ENCODE data around the gene CUZD1.
"Not testable (repeated sequence)": the region's sequence is repeated elsewhere in the genome, so short reads cannot be mapped to it uniquely, and the experiment has no call there.

Gene CUZD1

DNA sequence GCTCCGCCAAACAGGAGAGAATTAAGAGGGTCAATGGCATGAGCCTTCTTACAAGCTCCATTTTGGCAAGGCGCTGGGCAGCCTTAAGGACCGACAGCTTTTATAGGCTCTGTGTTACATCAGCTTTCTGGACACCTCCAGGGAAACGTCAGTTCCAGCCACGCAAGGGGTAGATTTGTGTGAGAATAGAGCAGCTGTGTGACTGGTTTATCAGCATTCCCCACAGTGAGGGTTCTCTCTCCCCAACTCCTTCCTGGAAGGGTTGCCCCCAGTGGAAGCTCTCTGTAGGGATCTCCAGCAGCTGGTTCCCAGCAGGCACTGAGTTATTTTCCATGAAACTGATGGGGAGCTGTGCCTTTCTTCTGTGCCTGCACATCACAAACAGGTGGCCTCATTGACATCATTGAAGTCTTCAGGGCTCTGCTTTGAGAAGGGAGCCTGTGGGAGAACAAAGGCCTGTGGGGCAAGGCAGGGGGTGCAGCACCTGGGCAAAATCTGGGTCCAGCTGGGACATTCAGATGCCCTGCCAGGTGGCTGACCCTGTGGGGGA is at the start of gene CUZD1:
Gene CUZD1, minus strand, starts transcription at position 75 of the 550 bp plus-strand sequence. Its CDS starts 14 bp downstream, at position 61.
- H3K4me1 ChIP-seq (ENCODE audit: control insufficient read depth, insufficient read depth, low read length): no peaks in the 10 kb centered on the region
- H3K4me3 ChIP-seq (ENCODE audit: low read depth, low read length): no peak within 1 kb of the TSS
- H3K9ac ChIP-seq (ENCODE audit: low read depth, low read length): no peak within 1 kb of the TSS
- no peaks in the 10 kb centered on the region for H3K27me3 ChIP-seq (ENCODE audit: control insufficient read depth, insufficient read depth, low read length)
- H3K9me3 ChIP-seq (ENCODE audit: control insufficient read depth, insufficient read depth, low read length): peaks cover 8% of the 10 kb centered on the region
- H3K36me3 ChIP-seq (ENCODE audit: control insufficient read depth, insufficient read depth, low read length): no peaks in the 10 kb centered on the region

DNA sequence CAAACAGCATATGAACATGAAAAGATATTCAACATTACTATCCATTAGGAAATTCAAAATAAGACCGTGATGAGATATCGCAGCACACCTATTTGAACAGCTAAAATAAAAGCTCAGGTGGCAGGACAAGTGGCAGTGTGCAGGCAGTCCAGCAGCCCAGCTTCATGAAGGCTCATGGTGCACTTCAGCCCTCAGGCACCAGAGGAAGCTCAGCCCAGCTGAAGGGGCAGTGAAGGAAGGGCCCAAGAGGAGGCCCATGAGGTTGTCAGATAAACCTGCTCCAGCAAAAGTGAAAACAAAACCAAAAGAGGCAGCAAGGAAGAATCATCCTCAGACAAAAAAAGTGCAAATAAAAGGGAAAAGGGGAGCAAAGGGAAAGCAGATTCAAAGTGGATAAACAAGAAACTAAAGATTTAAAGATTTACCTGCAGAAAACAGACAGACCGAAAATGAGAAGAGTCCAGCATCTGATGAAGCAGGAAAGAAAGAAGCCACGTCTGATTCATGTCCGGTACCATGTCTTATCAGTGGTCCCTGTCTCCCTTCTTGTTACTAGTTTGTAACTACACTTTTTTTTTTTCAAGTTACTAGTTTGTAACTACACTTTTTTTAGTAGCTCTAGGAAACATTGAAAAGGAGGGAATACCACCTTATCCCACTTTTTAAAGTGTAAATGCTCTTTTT is 48.7 kb upstream of the CUZD1 start:
- no peaks in the 10 kb centered on the region for H3K36me3 ChIP-seq (ENCODE audit: control insufficient read depth, insufficient read depth, low read length)
- H3K9me3 ChIP-seq (ENCODE audit: control insufficient read depth, insufficient read depth, low read length): no peaks in the 10 kb centered on the region
- no peak overlapping the region for H3K4me3 ChIP-seq (ENCODE audit: low read depth, low read length)

GRCh38 chr10:122884166-122884565 is 38.5 kb upstream of the CUZD1 start:
- Histone ChIP-seq H3K27me3 (ENCODE audit: control insufficient read depth, insufficient read depth, low read length) (peaks cover 13% of the 10 kb centered on the region), H3K4me1 (ENCODE audit: control insufficient read depth, insufficient read depth, low read length) (no peaks in the 10 kb centered on the region), H3K9me3 (ENCODE audit: control insufficient read depth, insufficient read depth, low read length) (no peaks in the 10 kb centered on the region), H3K4me3 (ENCODE audit: low read depth, low read length) (no peak overlapping the region), H3K9ac (ENCODE audit: low read depth, low read length) (no peak overlapping the region), H3K36me3 (ENCODE audit: control insufficient read depth, insufficient read depth, low read length) (no peaks in the 10 kb centered on the region)

More for the DNA sequence above, 48.7 kb upstream of the CUZD1 start:
- H3K27me3 ChIP-seq (ENCODE audit: control insufficient read depth, insufficient read depth, low read length): no peaks in the 10 kb centered on the region
- H3K9ac ChIP-seq (ENCODE audit: low read depth, low read length): no peak overlapping the region
- no peaks in the 10 kb centered on the region for H3K4me1 ChIP-seq (ENCODE audit: control insufficient read depth, insufficient read depth, low read length)

- H3K9me3 ChIP-seq (ENCODE audit: control insufficient read depth, insufficient read depth, low read length): no peaks in the 10 kb centered on the region
- no peaks in the 10 kb centered on the region for H3K36me3 ChIP-seq (ENCODE audit: control insufficient read depth, insufficient read depth, low read length)
- peaks cover 16% of the 10 kb centered on the region for H3K27me3 ChIP-seq (ENCODE audit: control insufficient read depth, insufficient read depth, low read length)
- H3K4me1 ChIP-seq (ENCODE audit: control insufficient read depth, insufficient read depth, low read length): peaks cover under 1% of the 10 kb centered on the region
- no peak overlapping the region for H3K4me3 ChIP-seq (ENCODE audit: low read depth, low read length)
- no peak overlapping the region for H3K9ac ChIP-seq (ENCODE audit: low read depth, low read length)
Measured at GRCh38 chr10:122882766-122883165, 37.1 kb upstream of the CUZD1 start.

- Histone ChIP-seq H3K4me1 (ENCODE audit: control insufficient read depth, insufficient read depth, low read length) (peaks cover 24% of the 10 kb centered on the region), H3K36me3 (ENCODE audit: control insufficient read depth, insufficient read depth, low read length) (no peaks in the 10 kb centered on the region), H3K9ac (ENCODE audit: low read depth, low read length) (peak within 1 kb of the TSS; percentile 17), H3K9me3 (ENCODE audit: control insufficient read depth, insufficient read depth, low read length) (no peaks in the 10 kb centered on the region), H3K4me3 (ENCODE audit: low read depth, low read length) (peak within 1 kb of the TSS; percentile 40), H3K27me3 (ENCODE audit: control insufficient read depth, insufficient read depth, low read length) (peaks cover 16% of the 10 kb centered on the region)
Measured at GRCh38 chr10:122879339-122880273, 33.9 kb upstream of the CUZD1 start, which contains the start of gene FAM24B. Gene FAM24B (minus strand): TSS chr10:122879581. CDS start chr10:122850515, 29,066 bp downstream.

DNA sequence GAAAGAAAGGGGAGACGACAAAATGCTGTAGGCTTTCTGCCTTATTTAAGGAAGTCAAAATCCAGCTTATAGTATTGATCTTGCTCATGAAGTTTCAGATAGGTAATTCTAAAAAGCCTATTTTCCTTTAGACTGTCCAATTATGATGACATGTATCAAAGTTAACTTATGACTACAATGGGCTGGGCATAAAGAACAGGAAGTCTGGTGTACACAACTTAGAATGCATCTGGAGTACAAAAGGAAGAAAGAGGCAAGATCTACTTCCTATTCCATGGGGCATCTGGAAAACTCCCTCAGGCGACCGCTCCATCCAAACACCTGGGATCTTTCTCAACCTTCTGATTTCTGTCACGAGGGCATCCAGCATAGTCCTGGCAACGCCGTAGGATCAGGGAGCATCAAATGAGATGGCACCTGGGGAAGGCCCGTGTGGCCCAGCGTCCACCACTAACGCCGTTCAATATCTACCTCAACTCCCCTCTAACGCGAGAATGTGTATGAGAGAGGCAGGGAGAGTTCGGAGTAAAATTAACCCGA is 33.2 kb upstream of the CUZD1 start:
- Histone ChIP-seq H3K9me3 (ENCODE audit: control insufficient read depth, insufficient read depth, low read length) (no peaks in the 10 kb centered on the region), H3K36me3 (ENCODE audit: control insufficient read depth, insufficient read depth, low read length) (no peaks in the 10 kb centered on the region), H3K27me3 (ENCODE audit: control insufficient read depth, insufficient read depth, low read length) (peaks cover 16% of the 10 kb centered on the region), H3K4me3 (ENCODE audit: low read depth, low read length) (peak overlapping the region; percentile 40), H3K4me1 (ENCODE audit: control insufficient read depth, insufficient read depth, low read length) (peaks cover 31% of the 10 kb centered on the region), H3K9ac (ENCODE audit: low read depth, low read length) (no peak overlapping the region)

GRCh38 chr10:122877264-122877663 is 31.6 kb upstream of the CUZD1 start:
- H3K4me3 ChIP-seq (ENCODE audit: low read depth, low read length): peak overlapping the region; percentile 16
- peaks cover 16% of the 10 kb centered on the region for H3K27me3 ChIP-seq (ENCODE audit: control insufficient read depth, insufficient read depth, low read length)
- H3K9me3 ChIP-seq (ENCODE audit: control insufficient read depth, insufficient read depth, low read length): no peaks in the 10 kb centered on the region
- H3K9ac ChIP-seq (ENCODE audit: low read depth, low read length): no peak overlapping the region
- H3K4me1 ChIP-seq (ENCODE audit: control insufficient read depth, insufficient read depth, low read length): peaks cover 41% of the 10 kb centered on the region
- no peaks in the 10 kb centered on the region for H3K36me3 ChIP-seq (ENCODE audit: control insufficient read depth, insufficient read depth, low read length)

DNA sequence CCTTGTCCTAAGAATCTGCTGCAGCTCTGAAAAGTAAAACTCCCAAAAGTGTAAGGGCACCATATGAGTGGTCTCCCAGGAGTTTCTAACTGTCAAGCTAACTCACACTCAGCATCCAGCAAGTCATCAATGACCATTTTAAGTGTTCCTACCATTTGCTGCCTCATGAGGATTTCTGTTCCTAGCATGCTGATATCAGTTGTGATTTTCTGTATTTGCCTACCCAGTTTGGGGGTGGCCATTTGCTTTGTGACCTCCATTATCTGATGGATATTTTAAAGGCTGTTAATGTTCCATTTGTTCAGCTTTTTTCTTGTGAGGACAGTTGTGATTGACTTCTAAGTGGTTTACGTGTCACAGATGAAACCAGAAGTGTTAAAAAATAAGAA is 30.8 kb upstream of the CUZD1 start:
- H3K4me1 ChIP-seq (ENCODE audit: control insufficient read depth, insufficient read depth, low read length): peaks cover 41% of the 10 kb centered on the region

DNA sequence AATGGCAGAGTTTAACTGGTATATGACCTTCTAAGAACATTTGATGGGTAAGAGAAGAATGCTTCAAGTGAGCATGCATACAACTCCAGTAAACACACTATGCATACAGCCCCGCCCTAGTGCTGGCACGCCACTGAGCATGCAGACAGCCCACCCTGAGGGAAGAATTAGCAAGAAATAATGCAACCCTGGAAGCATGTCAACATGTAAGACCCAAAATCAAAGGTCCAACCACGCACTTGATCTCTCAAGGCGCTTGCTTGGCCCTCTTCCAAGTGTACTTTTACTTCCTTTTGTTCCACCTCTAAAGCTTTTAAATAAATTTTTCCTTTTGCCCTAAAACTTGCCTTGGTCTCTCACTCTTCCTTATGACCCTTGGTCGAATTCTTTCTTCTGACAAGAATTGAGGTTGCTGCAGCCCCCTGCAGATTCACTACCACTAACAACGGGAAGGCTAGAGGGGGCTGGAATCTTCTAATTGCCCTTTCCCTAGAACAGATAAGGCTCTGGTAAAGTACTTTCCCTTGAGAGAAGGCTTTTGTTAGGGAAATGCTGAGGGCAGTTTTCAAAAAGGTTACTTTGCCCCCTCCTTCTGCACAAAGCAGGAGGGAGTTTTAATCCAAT is 30.3 kb upstream of the CUZD1 start:
- Histone ChIP-seq H3K27me3 (ENCODE audit: control insufficient read depth, insufficient read depth, low read length) (peaks cover 15% of the 10 kb centered on the region), H3K4me1 (ENCODE audit: control insufficient read depth, insufficient read depth, low read length) (peaks cover 41% of the 10 kb centered on the region), H3K4me3 (ENCODE audit: low read depth, low read length) (peak overlapping the region; percentile 20), H3K9ac (ENCODE audit: low read depth, low read length) (no peak overlapping the region), H3K36me3 (ENCODE audit: control insufficient read depth, insufficient read depth, low read length) (no peaks in the 10 kb centered on the region), H3K9me3 (ENCODE audit: control insufficient read depth, insufficient read depth, low read length) (no peaks in the 10 kb centered on the region)

More for the DNA sequence above, 30.8 kb upstream of the CUZD1 start:
- Histone ChIP-seq H3K4me3 (ENCODE audit: low read depth, low read length) (peak overlapping the region; percentile 3), H3K9ac (ENCODE audit: low read depth, low read length) (no peak overlapping the region), H3K27me3 (ENCODE audit: control insufficient read depth, insufficient read depth, low read length) (peaks cover 16% of the 10 kb centered on the region), H3K36me3 (ENCODE audit: control insufficient read depth, insufficient read depth, low read length) (no peaks in the 10 kb centered on the region), H3K9me3 (ENCODE audit: control insufficient read depth, insufficient read depth, low read length) (no peaks in the 10 kb centered on the region)

- peaks cover 32% of the 10 kb centered on the region for H3K4me1 ChIP-seq (ENCODE audit: control insufficient read depth, insufficient read depth, low read length)
- H3K4me3 ChIP-seq (ENCODE audit: low read depth, low read length): not testable (repeated sequence)
Measured at GRCh38 chr10:122871947-122872346, 26.3 kb upstream of the CUZD1 start.

DNA sequence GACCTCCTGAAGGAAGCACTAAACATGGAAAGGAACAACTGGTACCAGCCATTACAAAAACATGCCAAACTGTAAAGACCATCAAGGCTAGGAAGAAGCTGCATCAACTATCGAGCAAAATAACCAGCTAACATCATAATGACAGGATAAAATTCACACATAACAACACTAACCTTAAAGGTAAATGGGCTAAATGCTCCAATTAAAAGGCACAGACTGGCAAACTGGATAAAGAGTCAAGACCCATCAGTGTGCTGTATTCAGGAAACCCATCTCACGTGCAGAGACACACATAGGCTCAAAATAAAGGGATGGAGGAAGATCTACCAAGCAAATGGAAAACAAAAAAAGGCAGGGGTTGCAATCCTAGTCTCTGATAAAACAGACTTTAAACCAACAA is 23.1 kb upstream of the CUZD1 start:
- H3K9me3 ChIP-seq (ENCODE audit: control insufficient read depth, insufficient read depth, low read length); H3K9ac ChIP-seq (ENCODE audit: low read depth, low read length); H3K4me1 ChIP-seq (ENCODE audit: control insufficient read depth, insufficient read depth, low read length); H3K27me3 ChIP-seq (ENCODE audit: control insufficient read depth, insufficient read depth, low read length); H3K36me3 ChIP-seq (ENCODE audit: control insufficient read depth, insufficient read depth, low read length); H3K4me3 ChIP-seq (ENCODE audit: low read depth, low read length): not testable (repeated sequence)

More at GRCh38 chr10:122871947-122872346, 26.3 kb upstream of the CUZD1 start:
- H3K27me3 ChIP-seq (ENCODE audit: control insufficient read depth, insufficient read depth, low read length); H3K9me3 ChIP-seq (ENCODE audit: control insufficient read depth, insufficient read depth, low read length); H3K9ac ChIP-seq (ENCODE audit: low read depth, low read length); H3K36me3 ChIP-seq (ENCODE audit: control insufficient read depth, insufficient read depth, low read length): not testable (repeated sequence)

All from iPS-15b (cell line).